IPS-11a (cell line): ENCODE data around the gene ZBTB7B.
A peak's percentile ranks its signal among the peaks of the same experiment; 100 is the strongest.
"Not testable (repeated sequence)": the region's sequence is repeated elsewhere in the genome, so short reads cannot be mapped to it uniquely, and the experiment has no call there.

Experiments used
- H3K4me3 ChIP-seq: one replicate; pipeline ENCODE4 v1.5.1; 2013; ENCODE audit warnings: low read depth, low read length, control low read depth

ZBTB7B gene

GRCh38 chr1:154986736-154987135 is 15.9 kb upstream of the ZBTB7B start:
- not testable (repeated sequence) for H3K4me3 ChIP-seq

GRCh38 chr1:154987326-154987725 is 15.3 kb upstream of the ZBTB7B start:
- H3K4me3 ChIP-seq = no peak overlapping the region

GRCh38 chr1:154988058-154988954 is 14.3 kb upstream of the ZBTB7B start:
- no peak overlapping the region for H3K4me3 ChIP-seq

GRCh38 chr1:154989195-154989860 is 13.3 kb upstream of the ZBTB7B start:
- H3K4me3 ChIP-seq = no peak overlapping the region

- no peak overlapping the region for H3K4me3 ChIP-seq
Measured at GRCh38 chr1:154990276-154990675, 12.3 kb upstream of the ZBTB7B start.

- no peak overlapping the region for H3K4me3 ChIP-seq
Measured at GRCh38 chr1:154992721-154993571, 9.7 kb upstream of the ZBTB7B start.

GRCh38 chr1:154993572-154994268 is 8.9 kb upstream of the ZBTB7B start, which contains the start of gene LENEP:
Gene LENEP (plus strand): TSS chr1:154993586. CDS start chr1:154993608, 22 bp downstream.
- H3K4me3 ChIP-seq = no peak within 1 kb of the TSS

GRCh38 chr1:154994269-154994587 is 8.4 kb upstream of the ZBTB7B start:
- H3K4me3 ChIP-seq = no peak overlapping the region

- no peak overlapping the region for H3K4me3 ChIP-seq
Measured at GRCh38 chr1:154994591-154994990, 8.0 kb upstream of the ZBTB7B start.

GRCh38 chr1:154995301-154995983 is 7.2 kb upstream of the ZBTB7B start:
- not testable (repeated sequence) for H3K4me3 ChIP-seq

- no peak overlapping the region for H3K4me3 ChIP-seq
Measured at GRCh38 chr1:154996966-154997701, 5.5 kb upstream of the ZBTB7B start.

- no peak overlapping the region for H3K4me3 ChIP-seq
Measured at GRCh38 chr1:154998201-154998780, 4.3 kb upstream of the ZBTB7B start.

GRCh38 chr1:154998818-154999570 is 3.6 kb upstream of the ZBTB7B start:
- H3K4me3 ChIP-seq = peak overlapping the region; percentile 10

GRCh38 chr1:154999571-155000410 is 2.8 kb upstream of the ZBTB7B start:
- H3K4me3 ChIP-seq = peak overlapping the region; percentile 58

- H3K4me3 ChIP-seq = peak overlapping the region; percentile 58
Measured at GRCh38 chr1:155000411-155000725, 2.2 kb upstream of the ZBTB7B start.

- H3K4me3 ChIP-seq = peak overlapping the region; percentile 43
Measured at GRCh38 chr1:155000726-155001424, 1.7 kb upstream of the ZBTB7B start.

GRCh38 chr1:155001425-155001674 is 1.3 kb upstream of the ZBTB7B start:
- H3K4me3 ChIP-seq = peak overlapping the region; percentile 43
